ENCODE measurements around the gene DPH5. TPM values are rescaled to one million over a fixed set of nuclear protein-coding genes. Genes with fewer than 3 reads are reported as not detected.

The DPH5 gene
- total RNA-seq, 1 experiment from 2014 or later = 23.8 TPM

DNA sequence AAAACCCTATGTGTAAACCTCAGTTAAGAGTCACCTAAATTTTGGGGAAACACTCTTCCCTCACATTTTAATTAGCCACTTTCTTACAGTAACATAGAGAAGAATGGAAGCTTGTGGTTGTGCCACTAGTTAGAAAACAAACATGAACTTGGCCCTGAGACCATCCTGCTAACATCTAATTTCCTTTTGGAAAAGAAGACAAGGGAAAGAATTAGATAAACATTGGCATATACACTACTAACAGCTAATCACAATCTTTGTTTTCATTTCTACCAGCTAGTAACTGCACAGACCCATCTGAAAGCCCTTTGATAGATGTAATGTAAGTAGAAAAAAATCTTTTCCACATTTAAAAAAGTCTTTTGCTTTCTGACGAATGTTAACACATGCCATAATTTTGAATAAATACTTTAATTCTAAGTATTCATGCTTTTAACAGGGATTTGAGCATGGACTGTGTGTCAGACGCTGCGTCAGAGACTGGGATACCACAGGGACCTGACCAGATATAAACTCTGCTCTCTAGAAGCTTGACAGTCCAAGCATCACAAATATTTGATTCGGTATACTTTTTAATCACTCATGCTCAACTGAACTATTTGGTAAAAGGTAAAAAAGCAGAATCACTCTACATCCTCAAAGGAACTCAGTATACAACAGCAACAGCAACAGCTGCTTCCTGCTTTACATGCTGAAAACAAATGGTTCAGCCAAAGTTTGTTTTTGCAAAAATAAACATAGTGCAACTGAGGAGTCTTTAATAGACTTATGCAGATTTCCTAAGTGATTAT lies 30.2 kb downstream of the DPH5 start:
- Mint-ChIP-seq H3K4me3 (ENCODE audit: unreplicated experiment) (no peak overlapping the region), H3K36me3 (ENCODE audit: insufficient read depth, unreplicated experiment) (peaks cover 10% of the 10 kb centered on the region), H3K4me1 (ENCODE audit: low read depth, unreplicated experiment) (no peaks in the 10 kb centered on the region), H3K27me3 (ENCODE audit: insufficient read depth, unreplicated experiment) (no peaks in the 10 kb centered on the region), H3K9me3 (ENCODE audit: unreplicated experiment) (no peaks in the 10 kb centered on the region), H3K27ac (ENCODE audit: unreplicated experiment) (no peak overlapping the region)
- DNase-seq = no peak
- Histone ChIP-seq H3K27me3 (replicated peaks; ENCODE audit: control insufficient read depth, insufficient read depth, low read length) (no peaks in the 10 kb centered on the region), H3K4me1 (no peaks in the 10 kb centered on the region), H3K9me3 (no peaks in the 10 kb centered on the region), H3K4me3 (ENCODE audit: low read depth, low read length) (no peak overlapping the region), H3K36me3 (ENCODE audit: control insufficient read depth, insufficient read depth, low read length) (no peaks in the 10 kb centered on the region)
- CTCF ChIA-PET = no interaction called here
- no TSS peak for BruUV-seq (replicated peaks)
- POLR2A ChIA-PET = no interaction called here
- intact Hi-C loops (cut with micrococcal nuclease; ENCODE audit: unreplicated experiment) = no loop called here
- TF ChIP-seq, protein P1, sequence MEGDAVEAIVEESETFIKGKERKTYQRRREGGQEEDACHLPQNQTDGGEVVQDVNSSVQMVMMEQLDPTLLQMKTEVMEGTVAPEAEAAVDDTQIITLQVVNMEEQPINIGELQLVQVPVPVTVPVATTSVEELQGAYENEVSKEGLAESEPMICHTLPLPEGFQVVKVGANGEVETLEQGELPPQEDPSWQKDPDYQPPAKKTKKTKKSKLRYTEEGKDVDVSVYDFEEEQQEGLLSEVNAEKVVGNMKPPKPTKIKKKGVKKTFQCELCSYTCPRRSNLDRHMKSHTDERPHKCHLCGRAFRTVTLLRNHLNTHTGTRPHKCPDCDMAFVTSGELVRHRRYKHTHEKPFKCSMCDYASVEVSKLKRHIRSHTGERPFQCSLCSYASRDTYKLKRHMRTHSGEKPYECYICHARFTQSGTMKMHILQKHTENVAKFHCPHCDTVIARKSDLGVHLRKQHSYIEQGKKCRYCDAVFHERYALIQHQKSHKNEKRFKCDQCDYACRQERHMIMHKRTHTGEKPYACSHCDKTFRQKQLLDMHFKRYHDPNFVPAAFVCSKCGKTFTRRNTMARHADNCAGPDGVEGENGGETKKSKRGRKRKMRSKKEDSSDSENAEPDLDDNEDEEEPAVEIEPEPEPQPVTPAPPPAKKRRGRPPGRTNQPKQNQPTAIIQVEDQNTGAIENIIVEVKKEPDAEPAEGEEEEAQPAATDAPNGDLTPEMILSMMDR (IDR thresholded peaks at IDR 0.05; ENCODE audit: insufficient read depth in 1 of 2, low read depth in 1 of 2, low read length in 1 of 2, severe bottlenecking in 1 of 2, unreplicated experiment in 1 of 2) = no peak

DNA sequence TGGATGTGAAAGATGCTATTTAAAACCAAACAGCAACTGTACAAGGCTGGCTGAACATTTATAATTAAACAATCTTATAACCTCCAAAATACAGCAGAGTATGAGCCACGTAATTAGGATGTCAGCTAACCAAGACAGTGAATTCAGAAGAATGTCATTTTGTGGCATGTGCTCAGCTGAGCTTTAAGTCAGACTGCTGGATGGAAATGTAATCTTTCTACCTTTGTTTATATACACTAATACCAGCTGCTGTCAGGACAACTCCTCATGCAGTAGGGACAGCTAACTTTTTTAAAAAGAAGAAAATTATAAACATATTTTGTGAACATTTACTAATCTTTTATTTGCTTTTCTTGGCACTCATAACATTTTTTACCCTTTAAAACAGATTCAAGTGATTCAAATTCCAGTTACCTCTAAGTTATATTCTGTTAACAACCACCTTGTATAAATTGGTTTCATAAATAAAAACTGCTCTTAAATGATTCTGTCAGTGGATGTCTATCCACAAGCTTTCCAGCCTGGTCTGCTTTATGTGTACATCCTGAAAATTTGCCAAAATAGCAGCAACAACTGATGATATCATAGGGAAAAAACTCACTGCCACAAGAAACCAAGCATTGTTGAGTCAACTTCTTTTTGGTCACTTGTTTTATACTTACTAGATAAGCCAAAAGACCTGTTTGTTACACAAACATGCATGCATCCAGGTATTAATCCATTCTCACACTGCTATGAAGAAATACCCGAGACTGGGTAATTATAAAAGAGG lies 36.1 kb downstream of the DPH5 start:
- intact Hi-C loops (cut with micrococcal nuclease; ENCODE audit: unreplicated experiment) = no loop called here
- Mint-ChIP-seq H3K36me3 (ENCODE audit: insufficient read depth, unreplicated experiment) (peaks cover 17% of the 10 kb centered on the region), H3K27me3 (ENCODE audit: insufficient read depth, unreplicated experiment) (no peaks in the 10 kb centered on the region), H3K9me3 (ENCODE audit: unreplicated experiment) (no peaks in the 10 kb centered on the region), H3K4me3 (ENCODE audit: unreplicated experiment) (no peak overlapping the region), H3K4me1 (ENCODE audit: low read depth, unreplicated experiment) (no peaks in the 10 kb centered on the region), H3K27ac (ENCODE audit: unreplicated experiment) (no peak overlapping the region)
- no peaks in the 10 kb centered on the region for H3K4me1 ChIP-seq
- no peaks in the 10 kb centered on the region for H3K36me3 ChIP-seq (ENCODE audit: control insufficient read depth, insufficient read depth, low read length)
- H3K4me3 ChIP-seq (ENCODE audit: low read depth, low read length) = no peak overlapping the region
- no peaks in the 10 kb centered on the region for H3K9me3 ChIP-seq
- POLR2A ChIA-PET = no interaction called here
- CTCF ChIA-PET = no interaction called here
- no peaks in the 10 kb centered on the region for H3K27me3 ChIP-seq (replicated peaks; ENCODE audit: control insufficient read depth, insufficient read depth, low read length)
- BruUV-seq (replicated peaks) = no TSS peak
- TF ChIP-seq, protein P1 (IDR thresholded peaks at IDR 0.05; ENCODE audit: insufficient read depth in 1 of 2, low read depth in 1 of 2, low read length in 1 of 2, severe bottlenecking in 1 of 2, unreplicated experiment in 1 of 2) = no peak
- no peak for DNase-seq

DNA sequence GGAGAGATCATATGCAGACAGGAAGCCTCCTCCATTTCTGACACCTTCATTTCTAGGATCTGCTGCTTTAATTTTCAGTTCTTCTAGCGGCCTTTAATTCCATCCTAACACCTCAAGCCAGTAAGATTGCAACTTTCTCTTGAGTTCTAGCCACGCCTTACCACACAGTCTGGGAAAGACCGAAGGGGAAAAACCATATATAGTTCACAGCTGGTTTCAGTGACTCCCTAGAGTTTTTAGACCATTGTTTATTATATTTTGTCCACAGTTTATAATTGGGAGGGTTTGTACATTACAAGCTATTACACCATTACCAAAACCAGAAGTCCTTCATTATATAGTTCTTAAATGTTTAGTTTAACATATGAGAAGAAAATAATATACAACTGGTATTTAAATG lies 37.5 kb downstream of the DPH5 start:
- no peak overlapping the region for H3K27ac Mint-ChIP-seq (ENCODE audit: unreplicated experiment)
- no peaks in the 10 kb centered on the region for H3K27me3 Mint-ChIP-seq (ENCODE audit: insufficient read depth, unreplicated experiment)
- no peaks in the 10 kb centered on the region for H3K9me3 Mint-ChIP-seq (ENCODE audit: unreplicated experiment)
- POLR2A ChIA-PET = no interaction called here
- no peaks in the 10 kb centered on the region for H3K27me3 ChIP-seq (replicated peaks; ENCODE audit: control insufficient read depth, insufficient read depth, low read length)
- H3K4me1 Mint-ChIP-seq (ENCODE audit: low read depth, unreplicated experiment) = no peaks in the 10 kb centered on the region
- peaks cover 17% of the 10 kb centered on the region for H3K36me3 Mint-ChIP-seq (ENCODE audit: insufficient read depth, unreplicated experiment)
- H3K36me3 ChIP-seq (ENCODE audit: control insufficient read depth, insufficient read depth, low read length) = no peaks in the 10 kb centered on the region
- CTCF ChIA-PET = no interaction called here
- no peaks in the 10 kb centered on the region for H3K9me3 ChIP-seq
- H3K4me3 ChIP-seq (ENCODE audit: low read depth, low read length) = no peak overlapping the region
- intact Hi-C loops (cut with micrococcal nuclease; ENCODE audit: unreplicated experiment) = no loop called here
- no TSS peak for BruUV-seq (replicated peaks)
- DNase-seq = no peak
- H3K4me1 ChIP-seq = no peaks in the 10 kb centered on the region
- no peak overlapping the region for H3K4me3 Mint-ChIP-seq (ENCODE audit: unreplicated experiment)
- TF ChIP-seq, protein P1 (IDR thresholded peaks at IDR 0.05; ENCODE audit: insufficient read depth in 1 of 2, low read depth in 1 of 2, low read length in 1 of 2, severe bottlenecking in 1 of 2, unreplicated experiment in 1 of 2) = no peak

Measured in Caco-2 (cell line).